Activated CD4-positive, alpha-beta memory T cell treated with anti-CD3 and anti-CD28 coated beads, Interleukin-2, amount 10 ng/mL, durations not matched to agents 7 days and 5 days (primary cell): ENCODE results near the gene DTNB. TPM values are rescaled to one million over a fixed set of nuclear protein-coding genes. Genes with fewer than 3 reads are reported as not detected.

ENCODE experiments used
- CTCF ChIA-PET: fragments of 350-600 bp; sonication (Branson Sonifier 250); formaldehyde crosslinking; loops from one replicate; lab custom pipeline; 2021; ENCODE audit warnings: antibody characterized with exemption, inconsistent platforms; lab: Charles Lee
- POLR2A ChIA-PET: fragments of 350-600 bp; sonication (Branson Sonifier 250); formaldehyde crosslinking; loops from one replicate; lab custom pipeline; 2021; ENCODE audit warnings: antibody characterized with exemption; lab: Charles Lee
- DNase-seq: peaks from one replicate; pipeline ENCODE4 v3.0.0-alpha.2; 2020
- H3K27ac Mint-ChIP-seq: one replicate; pipeline ENCODE4 v1.8.0; 2021; ENCODE audit warnings: mild to moderate bottlenecking, mixed read lengths
- H3K27me3 Mint-ChIP-seq: one replicate; pipeline ENCODE4 v1.8.0; 2021; ENCODE audit warnings: mixed read lengths
- H3K36me3 Mint-ChIP-seq: one replicate; pipeline ENCODE4 v1.8.0; 2021; ENCODE audit warnings: low read depth, mixed read lengths
- H3K4me1 Mint-ChIP-seq: one replicate; pipeline ENCODE4 v1.8.0; 2021; ENCODE audit warnings: mixed read lengths
- H3K4me3 Mint-ChIP-seq: one replicate; pipeline ENCODE4 v1.8.0; 2021; ENCODE audit warnings: mild to moderate bottlenecking, mixed read lengths
- H3K9me3 Mint-ChIP-seq: one replicate; pipeline ENCODE4 v1.8.0; 2021; ENCODE audit warnings: mixed read lengths
- total RNA-seq, 2 experiments: library from RNA; stranded (reverse); gene quantifications; one replicate each; pipeline ENCODE4 v1.2.3, GENCODE V29; 2021

The DTNB gene
- total RNA-seq, 2 experiments from 2014 or later: 27.0 to 29.8 TPM

DNA sequence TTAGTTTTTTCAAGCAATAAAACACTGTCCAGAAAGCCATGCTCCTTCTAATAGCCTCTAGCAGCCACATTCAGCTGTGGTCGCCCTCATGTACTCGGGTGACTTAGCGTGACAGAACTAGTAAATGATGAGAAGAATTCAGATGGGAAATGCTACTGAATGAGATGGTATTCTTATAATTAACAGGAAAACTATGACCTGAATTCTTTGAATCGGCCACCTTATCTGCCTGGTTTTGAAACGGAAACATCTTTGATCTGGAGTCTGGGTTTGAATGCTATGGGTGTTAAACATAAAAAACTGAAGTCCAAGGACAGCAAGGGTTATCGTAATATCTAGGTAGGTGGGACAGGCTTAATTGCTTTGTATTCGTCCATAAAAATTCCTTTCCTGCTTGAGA lies 192.8 kb downstream of the DTNB start:
- peaks cover 2% of the 10 kb centered on the region for H3K9me3 Mint-ChIP-seq
- H3K4me1 Mint-ChIP-seq: peaks cover 17% of the 10 kb centered on the region
- H3K27me3 Mint-ChIP-seq: no peaks in the 10 kb centered on the region
- H3K36me3 Mint-ChIP-seq: peaks cover 10% of the 10 kb centered on the region
- POLR2A ChIA-PET: no interaction called here
- no peak overlapping the region for H3K4me3 Mint-ChIP-seq
- CTCF ChIA-PET: interaction anchor here (0.7 to 1.0 kb wide), 2 partner anchors 25 to 118 kb away, joined by 3 read pairs; no protein-coding TSS in a partner anchor
- DNase-seq: no peak
- H3K27ac Mint-ChIP-seq: no peak overlapping the region

- POLR2A ChIA-PET: no interaction called here
- no peak overlapping the region for H3K27ac Mint-ChIP-seq
- no peak overlapping the region for H3K4me3 Mint-ChIP-seq
- peaks cover 6% of the 10 kb centered on the region for H3K9me3 Mint-ChIP-seq
- CTCF ChIA-PET: interaction anchor here (1.0 kb wide), 1 partner anchor 117 kb away, joined by 3 read pairs; no protein-coding TSS in a partner anchor
- no peak for DNase-seq
- no peaks in the 10 kb centered on the region for H3K27me3 Mint-ChIP-seq
- H3K4me1 Mint-ChIP-seq: peaks cover 17% of the 10 kb centered on the region
- H3K36me3 Mint-ChIP-seq: peaks cover 16% of the 10 kb centered on the region
Observed at GRCh38 chr2:25479761-25480160, 193.6 kb downstream of the DTNB start.

GRCh38 chr2:25478736-25479135 lies 194.6 kb downstream of the DTNB start:
- no peak overlapping the region for H3K27ac Mint-ChIP-seq
- peaks cover 17% of the 10 kb centered on the region for H3K4me1 Mint-ChIP-seq
- peaks cover 6% of the 10 kb centered on the region for H3K9me3 Mint-ChIP-seq
- no peak overlapping the region for H3K4me3 Mint-ChIP-seq
- peaks cover 17% of the 10 kb centered on the region for H3K36me3 Mint-ChIP-seq
- no peaks in the 10 kb centered on the region for H3K27me3 Mint-ChIP-seq
- ChIA-PET POLR2A (no interaction called here), CTCF (interaction anchor here (0.6 kb wide), 1 partner anchor 33 kb away, joined by 6 read pairs; no protein-coding TSS in a partner anchor)
- DNase-seq: no peak

- Mint-ChIP-seq H3K4me1 (no peaks in the 10 kb centered on the region), H3K9me3 (peaks cover 6% of the 10 kb centered on the region), H3K36me3 (peaks cover 22% of the 10 kb centered on the region), H3K4me3 (no peak overlapping the region), H3K27me3 (no peaks in the 10 kb centered on the region), H3K27ac (no peak overlapping the region)
- CTCF ChIA-PET: interaction anchor here (1.7 kb wide), 1 partner anchor 112 kb away, joined by 4 read pairs; no protein-coding TSS in a partner anchor
- POLR2A ChIA-PET: no interaction called here
- no peak for DNase-seq
Observed at GRCh38 chr2:25473758-25474340, 199.5 kb downstream of the DTNB start.

GRCh38 chr2:25473131-25473530 lies 200.2 kb downstream of the DTNB start:
- DNase-seq: no peak
- H3K4me3 Mint-ChIP-seq: no peak overlapping the region
- H3K4me1 Mint-ChIP-seq: no peaks in the 10 kb centered on the region
- no peak overlapping the region for H3K27ac Mint-ChIP-seq
- peaks cover 22% of the 10 kb centered on the region for H3K36me3 Mint-ChIP-seq
- H3K9me3 Mint-ChIP-seq: peaks cover 6% of the 10 kb centered on the region
- ChIA-PET CTCF (no interaction called here), POLR2A (no interaction called here)
- H3K27me3 Mint-ChIP-seq: no peaks in the 10 kb centered on the region

GRCh38 chr2:25470806-25471205 lies 202.6 kb downstream of the DTNB start:
- H3K9me3 Mint-ChIP-seq: peaks cover 5% of the 10 kb centered on the region
- H3K4me3 Mint-ChIP-seq: no peak overlapping the region
- POLR2A ChIA-PET: no interaction called here
- H3K4me1 Mint-ChIP-seq: no peaks in the 10 kb centered on the region
- H3K36me3 Mint-ChIP-seq: peaks cover 18% of the 10 kb centered on the region
- no peak for DNase-seq
- H3K27ac Mint-ChIP-seq: no peak overlapping the region
- no peaks in the 10 kb centered on the region for H3K27me3 Mint-ChIP-seq
- CTCF ChIA-PET: no interaction called here

- no peaks in the 10 kb centered on the region for H3K4me1 Mint-ChIP-seq
- no peak for DNase-seq
- H3K36me3 Mint-ChIP-seq: peaks cover 11% of the 10 kb centered on the region
- H3K9me3 Mint-ChIP-seq: no peaks in the 10 kb centered on the region
- CTCF ChIA-PET: no interaction called here
- POLR2A ChIA-PET: no interaction called here
- H3K27ac Mint-ChIP-seq: no peak overlapping the region
- no peaks in the 10 kb centered on the region for H3K27me3 Mint-ChIP-seq
- no peak overlapping the region for H3K4me3 Mint-ChIP-seq
Observed at GRCh38 chr2:25467743-25468142, 205.6 kb downstream of the DTNB start.

DNA sequence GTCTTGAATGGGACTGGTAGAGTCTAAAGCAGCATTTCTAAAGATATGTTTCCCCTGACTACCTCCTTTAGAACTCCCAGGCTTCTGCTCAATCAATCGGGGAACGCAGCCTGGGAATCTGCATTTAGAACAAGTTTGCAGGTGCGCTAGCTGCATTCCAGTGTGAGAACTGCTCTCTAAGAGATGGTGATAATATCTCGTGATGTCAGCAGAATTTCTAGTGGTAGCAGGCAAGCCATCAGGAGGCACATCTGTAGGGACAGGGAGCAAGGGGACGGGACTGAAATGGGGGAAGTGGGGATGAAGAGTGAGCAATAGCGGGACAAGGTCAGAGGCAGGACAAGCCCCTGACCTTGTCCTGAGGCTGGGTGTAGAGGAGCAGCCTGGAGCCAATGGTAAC lies 211.4 kb downstream of the DTNB start:
- no peaks in the 10 kb centered on the region for H3K9me3 Mint-ChIP-seq
- DNase-seq: no peak
- H3K27me3 Mint-ChIP-seq: no peaks in the 10 kb centered on the region
- no peak overlapping the region for H3K4me3 Mint-ChIP-seq
- H3K4me1 Mint-ChIP-seq: peaks cover 5% of the 10 kb centered on the region
- CTCF ChIA-PET: no interaction called here
- POLR2A ChIA-PET: no interaction called here
- H3K36me3 Mint-ChIP-seq: peaks cover 7% of the 10 kb centered on the region
- H3K27ac Mint-ChIP-seq: no peak overlapping the region

- DNase-seq: no peak
- H3K36me3 Mint-ChIP-seq: peaks cover 7% of the 10 kb centered on the region
- no peak overlapping the region for H3K4me3 Mint-ChIP-seq
- ChIA-PET CTCF (no interaction called here), POLR2A (no interaction called here)
- peaks cover 5% of the 10 kb centered on the region for H3K4me1 Mint-ChIP-seq
- H3K27me3 Mint-ChIP-seq: no peaks in the 10 kb centered on the region
- H3K27ac Mint-ChIP-seq: no peak overlapping the region
- no peaks in the 10 kb centered on the region for H3K9me3 Mint-ChIP-seq
Observed at GRCh38 chr2:25460261-25460905, 213.0 kb downstream of the DTNB start.

GRCh38 chr2:25454824-25455611 lies 218.4 kb downstream of the DTNB start:
- Mint-ChIP-seq H3K4me1 (peaks cover 29% of the 10 kb centered on the region), H3K36me3 (peaks cover 18% of the 10 kb centered on the region), H3K4me3 (no peak overlapping the region), H3K9me3 (no peaks in the 10 kb centered on the region), H3K27ac (no peak overlapping the region), H3K27me3 (no peaks in the 10 kb centered on the region)
- no peak for DNase-seq
- CTCF ChIA-PET: interaction anchor here (0.5 to 1.5 kb wide), 2 partner anchors 14 to 495 kb away, joined by 3 read pairs; no protein-coding TSS in a partner anchor
- POLR2A ChIA-PET: interaction anchor here (2.1 to 2.6 kb wide), 2 partner anchors 78 to 160 kb away, joined by 6 to 15 read pairs; no protein-coding TSS in a partner anchor

- peak; percentile 37 for DNase-seq
- peaks cover 25% of the 10 kb centered on the region for H3K36me3 Mint-ChIP-seq
- H3K4me1 Mint-ChIP-seq: peaks cover 29% of the 10 kb centered on the region
- H3K27ac Mint-ChIP-seq: peak overlapping the region; percentile 83
- no peaks in the 10 kb centered on the region for H3K9me3 Mint-ChIP-seq
- ChIA-PET POLR2A (interaction anchor here (0.8 to 2.6 kb wide), 7 partner anchors 22 to 288 kb away, joined by 3 to 15 read pairs (median 5); no protein-coding TSS in a partner anchor), CTCF (interaction anchor here (0.9 to 2.3 kb wide), 7 partner anchors 16 to 243 kb away, joined by 3 to 17 read pairs (median 3); no protein-coding TSS in a partner anchor)
- no peak overlapping the region for H3K4me3 Mint-ChIP-seq
- no peaks in the 10 kb centered on the region for H3K27me3 Mint-ChIP-seq
Observed at GRCh38 chr2:25453199-25453905, 220.0 kb downstream of the DTNB start.

DNA sequence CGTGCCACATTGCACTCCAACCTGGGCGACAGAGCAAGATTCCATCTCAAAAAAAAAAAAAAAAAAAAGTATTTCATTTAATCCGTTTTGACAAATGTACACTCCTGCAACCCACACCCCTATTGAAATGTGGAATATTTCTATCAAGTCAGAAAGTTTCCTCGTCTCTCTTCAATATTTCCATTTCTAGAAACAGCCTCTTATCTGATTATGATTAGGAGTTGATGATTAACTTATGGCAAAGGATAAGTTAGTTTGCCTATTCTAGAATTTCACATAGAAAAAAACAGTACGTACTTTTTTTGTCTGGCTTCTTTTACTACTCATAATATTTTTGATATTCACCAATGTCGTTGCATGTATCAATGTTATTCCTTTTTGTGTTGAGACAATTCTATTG lies 224.6 kb downstream of the DTNB start:
- Mint-ChIP-seq H3K27ac (no peak overlapping the region), H3K36me3 (peaks cover 31% of the 10 kb centered on the region), H3K9me3 (no peaks in the 10 kb centered on the region), H3K4me1 (peaks cover 17% of the 10 kb centered on the region), H3K27me3 (no peaks in the 10 kb centered on the region), H3K4me3 (no peak overlapping the region)
- DNase-seq: no peak
- ChIA-PET POLR2A (no interaction called here), CTCF (interaction anchor here (0.7 kb wide), 1 partner anchor 187 kb away, joined by 3 read pairs; no protein-coding TSS in a partner anchor)
